ENCODE data around the gene MFSD12. TPM values are rescaled to one million over a fixed set of nuclear protein-coding genes. Genes with fewer than 3 reads are reported as not detected.

Gene MFSD12
- total RNA-seq, 4 donors from 2014 or later = 28.5 to 56.1 (median 34.1) TPM

DNA sequence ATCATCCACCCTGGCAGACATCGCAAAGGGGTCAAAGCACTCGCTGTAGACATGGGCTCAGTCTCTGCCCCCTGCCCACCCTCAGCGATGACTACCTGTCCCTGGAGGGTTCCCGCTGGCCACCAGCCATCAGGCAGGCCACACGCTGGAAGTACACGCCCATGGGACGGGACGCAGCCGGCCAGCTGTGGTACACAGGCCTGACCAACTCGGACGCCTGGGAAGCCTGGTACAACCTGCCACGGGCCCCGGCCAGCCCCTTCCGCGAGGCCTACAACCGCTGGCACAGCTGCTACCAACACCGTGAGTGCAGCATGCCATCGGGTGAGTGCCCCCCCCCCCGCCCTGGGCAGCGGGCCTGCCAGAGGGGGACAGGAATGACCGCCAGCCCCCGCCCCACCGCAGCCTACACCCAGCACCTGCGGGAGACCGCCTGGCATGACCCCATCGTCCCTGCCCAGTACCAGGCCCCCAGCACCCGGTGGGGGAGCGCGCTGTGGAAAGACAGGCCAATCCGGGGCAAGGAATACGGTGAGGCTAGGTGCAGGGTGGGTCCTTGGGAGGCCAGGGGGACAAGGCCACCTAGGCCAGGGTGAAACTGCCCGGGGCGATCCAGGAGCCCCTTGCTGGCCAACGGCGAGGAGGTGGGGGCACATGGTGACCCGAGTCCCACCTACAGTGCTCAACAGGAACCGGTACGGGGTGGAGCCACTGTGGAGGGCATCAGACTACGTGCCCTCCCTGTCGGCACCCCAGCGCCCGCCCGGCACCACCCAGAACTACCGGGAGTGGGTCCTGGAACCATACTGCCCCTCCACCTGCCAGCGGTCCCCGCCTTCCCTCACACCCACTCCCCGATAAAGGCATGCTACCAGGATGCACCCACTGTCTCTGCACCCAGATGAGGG, 14.0 kb downstream of the MFSD12 start:
- no peak for TF ChIP-seq CTCF (IDR thresholded peaks at IDR 0.05; ENCODE audit: low read depth)

DNA sequence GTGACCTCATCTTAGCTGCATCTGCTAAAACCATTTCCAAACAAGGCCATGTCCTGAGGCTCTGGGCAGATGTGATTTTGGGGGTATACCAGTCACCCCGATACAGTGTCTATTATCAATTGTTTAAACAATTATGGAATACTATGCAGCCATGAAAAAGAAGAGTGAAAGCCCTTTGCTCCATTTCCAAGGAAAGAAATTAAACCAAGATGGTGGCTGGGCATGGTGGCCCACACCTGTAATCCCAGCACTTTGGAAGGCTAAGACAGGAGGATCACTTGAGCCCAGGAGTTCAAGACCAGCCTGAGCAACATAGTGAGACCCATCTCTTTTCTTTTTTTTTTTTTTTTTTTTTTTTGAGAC, 17.6 kb downstream of the MFSD12 start:
- TF ChIP-seq CTCF (IDR thresholded peaks at IDR 0.05; ENCODE audit: low read depth) = no peak

GRCh38 chr19:3538965-3539755, 18.2 kb downstream of the MFSD12 start, which contains the start of gene TEKTIP1:
Gene TEKTIP1, plus strand, starts transcription at chr19:3539174. Its CDS starts 4 bp downstream, at chr19:3539178.
- TF ChIP-seq CTCF (IDR thresholded peaks at IDR 0.05; ENCODE audit: low read depth) = no peak

GRCh38 chr19:3538258-3538929, 19.0 kb downstream of the MFSD12 start:
- no peak for TF ChIP-seq CTCF (IDR thresholded peaks at IDR 0.05; ENCODE audit: low read depth)

- no peak for TF ChIP-seq CTCF (IDR thresholded peaks at IDR 0.05; ENCODE audit: low read depth)
Observed at GRCh38 chr19:3537438-3538240, 19.7 kb downstream of the MFSD12 start.

- no peak for TF ChIP-seq CTCF (IDR thresholded peaks at IDR 0.05; ENCODE audit: low read depth)
Observed at GRCh38 chr19:3537101-3537437, 20.3 kb downstream of the MFSD12 start.
